ENCODE results near the gene AUTS2. TPM values are rescaled to one million over a fixed set of nuclear protein-coding genes. Genes with fewer than 3 reads are reported as not detected.

Gene AUTS2
- total and polyA plus RNA-seq, 10 donors = 6.1 to 54.8 (median 29.1) TPM

- 70 to 84% (median 79%) methylated on average over 7 of the region's 7 CpGs for WGBS, 5 donors
- DNase-seq = no peak
- no peak overlapping the region for H3K27ac ChIP-seq
- intact Hi-C loops (cut with DNase I; ENCODE audit: low total_unique reads) = no loop called here
- no peaks in the 10 kb centered on the region for H3K36me3 ChIP-seq
- no peaks in the 10 kb centered on the region for H3K27me3 ChIP-seq (replicated peaks in 1 of 7)
- no peak overlapping the region for H3K4me3 ChIP-seq
- H3K9me3 ChIP-seq = peaks cover 0 to 23% (median 17%) of the 10 kb centered on the region in 8 donors
- no peaks in the 10 kb centered on the region for H3K4me1 ChIP-seq
- TF ChIP-seq POLR2A (IDR thresholded peaks at IDR 0.05) = no peak
- TF ChIP-seq, protein P1, sequence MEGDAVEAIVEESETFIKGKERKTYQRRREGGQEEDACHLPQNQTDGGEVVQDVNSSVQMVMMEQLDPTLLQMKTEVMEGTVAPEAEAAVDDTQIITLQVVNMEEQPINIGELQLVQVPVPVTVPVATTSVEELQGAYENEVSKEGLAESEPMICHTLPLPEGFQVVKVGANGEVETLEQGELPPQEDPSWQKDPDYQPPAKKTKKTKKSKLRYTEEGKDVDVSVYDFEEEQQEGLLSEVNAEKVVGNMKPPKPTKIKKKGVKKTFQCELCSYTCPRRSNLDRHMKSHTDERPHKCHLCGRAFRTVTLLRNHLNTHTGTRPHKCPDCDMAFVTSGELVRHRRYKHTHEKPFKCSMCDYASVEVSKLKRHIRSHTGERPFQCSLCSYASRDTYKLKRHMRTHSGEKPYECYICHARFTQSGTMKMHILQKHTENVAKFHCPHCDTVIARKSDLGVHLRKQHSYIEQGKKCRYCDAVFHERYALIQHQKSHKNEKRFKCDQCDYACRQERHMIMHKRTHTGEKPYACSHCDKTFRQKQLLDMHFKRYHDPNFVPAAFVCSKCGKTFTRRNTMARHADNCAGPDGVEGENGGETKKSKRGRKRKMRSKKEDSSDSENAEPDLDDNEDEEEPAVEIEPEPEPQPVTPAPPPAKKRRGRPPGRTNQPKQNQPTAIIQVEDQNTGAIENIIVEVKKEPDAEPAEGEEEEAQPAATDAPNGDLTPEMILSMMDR (IDR thresholded peaks at IDR 0.05 in 8 of 11, conservative IDR thresholded peaks at IDR 0.05 in 3 of 11) = no peak
- no peak for TF ChIP-seq POLR2AphosphoS5 (IDR thresholded peaks at IDR 0.05)
Measured at GRCh38 chr7:70165477-70166170, 567.3 kb downstream of the AUTS2 start.

DNA sequence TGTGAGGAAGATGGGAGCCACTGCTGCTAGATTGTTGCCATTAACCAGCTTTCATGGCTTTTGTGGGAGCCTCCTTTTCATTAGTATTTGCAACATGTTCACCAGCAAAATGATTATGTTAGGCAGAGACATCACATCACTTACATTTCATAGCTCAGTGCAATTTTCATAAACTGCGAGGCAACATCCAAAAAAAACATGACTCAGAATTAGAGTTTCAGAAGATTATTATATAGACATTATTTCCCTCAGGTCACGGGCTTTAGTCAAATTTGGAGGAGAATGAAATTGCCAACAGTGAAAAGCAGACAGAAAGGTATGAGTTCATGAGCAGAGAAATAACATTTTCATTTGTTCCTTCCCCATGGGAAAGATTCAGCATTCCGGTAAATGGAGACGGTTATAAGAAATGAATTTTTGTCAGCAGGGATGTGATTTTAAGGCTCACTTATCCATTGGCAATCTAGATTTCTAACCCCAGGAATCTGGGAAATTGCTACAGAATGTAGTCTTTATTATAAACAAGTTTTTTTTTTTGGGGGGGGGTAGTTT is 573.2 kb downstream of the AUTS2 start:
- no peak for DNase-seq
- TF ChIP-seq, protein P1 (IDR thresholded peaks at IDR 0.05 in 8 of 11, conservative IDR thresholded peaks at IDR 0.05 in 3 of 11) = no peak
- TF ChIP-seq POLR2A (IDR thresholded peaks at IDR 0.05) (no peak), POLR2AphosphoS5 (IDR thresholded peaks at IDR 0.05) (no peak)
- Histone ChIP-seq H3K36me3 (no peaks in the 10 kb centered on the region), H3K4me3 (no peak overlapping the region), H3K27me3 (replicated peaks in 1 of 7) (no peaks in the 10 kb centered on the region), H3K27ac (no peak overlapping the region), H3K4me1 (no peaks in the 10 kb centered on the region), H3K9me3 (peaks cover 0 to 12% (median 10%) of the 10 kb centered on the region in 8 donors)
- WGBS, 5 donors = 86 to 96% (median 87%) methylated on average over 4 of the region's 4 CpGs
- intact Hi-C loops (cut with DNase I; ENCODE audit: low total_unique reads) = no loop called here

DNA sequence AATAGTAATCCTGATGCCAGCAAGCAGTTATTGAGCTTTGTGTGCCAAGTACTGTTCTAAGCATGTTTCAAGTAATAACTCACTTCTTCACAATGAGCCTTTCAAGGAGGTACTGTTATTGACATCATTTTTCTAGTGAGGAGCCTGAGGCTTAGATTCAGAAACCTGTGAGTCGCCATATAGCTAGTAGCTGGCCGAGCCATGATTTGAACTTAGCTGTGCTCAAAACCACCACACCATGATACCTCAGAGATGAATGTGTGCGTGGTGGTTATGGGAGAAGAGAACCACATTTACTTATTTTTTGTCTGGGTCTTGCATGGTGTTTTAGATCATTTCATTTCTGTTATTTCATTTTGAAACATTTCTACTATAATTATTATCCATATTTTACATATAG is 578.9 kb downstream of the AUTS2 start:
- TF ChIP-seq POLR2A (IDR thresholded peaks at IDR 0.05) (no peak), POLR2AphosphoS5 (IDR thresholded peaks at IDR 0.05) (no peak)
- TF ChIP-seq, protein P1 (IDR thresholded peaks at IDR 0.05 in 8 of 11, conservative IDR thresholded peaks at IDR 0.05 in 3 of 11) = no peak
- H3K27ac ChIP-seq = no peak overlapping the region
- intact Hi-C loops (cut with DNase I; ENCODE audit: low total_unique reads) = no loop called here
- peaks cover 0 to 13% (median 3%) of the 10 kb centered on the region in 6 donors for H3K4me1 ChIP-seq
- H3K27me3 ChIP-seq (replicated peaks in 1 of 7) = no peaks in the 10 kb centered on the region
- 61 to 81% (median 66%) methylated on average over 3 of the region's 3 CpGs for WGBS, 5 donors
- H3K9me3 ChIP-seq = no peaks in the 10 kb centered on the region
- H3K36me3 ChIP-seq = no peaks in the 10 kb centered on the region
- H3K4me3 ChIP-seq = no peak overlapping the region
- DNase-seq = no peak

DNA sequence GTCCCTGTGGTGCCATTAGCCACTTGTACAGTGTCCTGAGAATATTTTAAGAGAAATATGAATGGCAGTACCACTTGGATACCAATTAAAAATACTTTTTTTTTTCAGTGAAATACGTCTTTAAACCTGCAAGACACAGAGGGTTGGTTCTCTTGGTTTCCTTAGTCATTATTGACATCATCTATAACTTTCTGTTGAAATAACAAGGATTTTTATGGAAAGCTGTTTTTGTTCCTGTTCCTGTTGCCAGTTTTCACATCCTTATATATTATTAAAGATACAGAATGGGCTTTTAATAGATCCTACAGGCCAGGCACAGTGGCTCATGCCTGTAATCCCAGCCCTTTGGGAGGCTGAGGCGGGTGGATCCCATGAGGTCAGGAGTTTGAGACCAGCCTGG is 579.9 kb downstream of the AUTS2 start:
- WGBS, 5 donors = 77 to 93% (median 80%) methylated on average over 2 of the region's 2 CpGs
- H3K36me3 ChIP-seq = no peaks in the 10 kb centered on the region
- no peak overlapping the region for H3K4me3 ChIP-seq
- no peaks in the 10 kb centered on the region for H3K9me3 ChIP-seq
- no peak for DNase-seq
- intact Hi-C loops (cut with DNase I; ENCODE audit: low total_unique reads) = no loop called here
- TF ChIP-seq, protein P1 (IDR thresholded peaks at IDR 0.05 in 8 of 11, conservative IDR thresholded peaks at IDR 0.05 in 3 of 11) = no peak
- no peak for TF ChIP-seq POLR2A (IDR thresholded peaks at IDR 0.05)
- no peak for TF ChIP-seq POLR2AphosphoS5 (IDR thresholded peaks at IDR 0.05)
- H3K27me3 ChIP-seq (replicated peaks in 1 of 7) = no peaks in the 10 kb centered on the region
- H3K4me1 ChIP-seq = peaks cover 0 to 13% (median 3%) of the 10 kb centered on the region in 6 donors
- no peak overlapping the region for H3K27ac ChIP-seq

Measured in spleen (tissue), 11 donors.